Astrocyte (in vitro differentiated cells and primary cell): ENCODE data around the gene MYZAP. TPM values are rescaled to one million over a fixed set of nuclear protein-coding genes. Genes with fewer than 3 reads are reported as not detected.

ENCODE experiments used
- DNase-seq: peaks from one replicate; pipeline ENCODE4 v3.0.0-alpha.2; 2010; ENCODE audit warnings: low read depth
- FAIRE-seq: peaks from 2 replicates; lab custom pipeline; 2011; peaks lifted over from hg19 to GRCh38; lab: Jason Lieb, UNC
- H2AFZ ChIP-seq: 2 replicates; pipeline ENCODE4 v1.6.0; 2012; ENCODE audit warnings: low read depth, low read length, inconsistent platforms
- H3K27ac ChIP-seq: 2 replicates; pipeline ENCODE4 v1.5.1; 2011; ENCODE audit warnings: low read depth, low read length, inconsistent platforms
- H3K27me3 ChIP-seq: 2 replicates; pipeline ENCODE4 v1.6.0; 2011; ENCODE audit warnings: low read length, inconsistent platforms; ENCODE audit not compliant: insufficient read depth
- H3K36me3 ChIP-seq: 2 replicates; pipeline ENCODE4 v1.5.1; 2011; ENCODE audit warnings: low read length, inconsistent platforms; ENCODE audit not compliant: insufficient read depth
- H3K4me1 ChIP-seq: 2 replicates; pipeline ENCODE4 v1.5.1; 2011; ENCODE audit warnings: low read length, inconsistent platforms; ENCODE audit not compliant: insufficient read depth
- H3K4me2 ChIP-seq: 2 replicates; pipeline ENCODE4 v1.6.0; 2012; ENCODE audit warnings: low read length, inconsistent platforms
- H3K4me3 ChIP-seq: 2 replicates; pipeline ENCODE4 v1.5.1; 2011; ENCODE audit warnings: low read depth, mild to moderate bottlenecking, low read length, inconsistent platforms; ENCODE audit not compliant: insufficient read depth
- H3K79me2 ChIP-seq: 2 replicates; pipeline ENCODE4 v1.6.0; 2012; ENCODE audit warnings: mild to moderate bottlenecking, low read length, inconsistent platforms; ENCODE audit not compliant: insufficient read depth
- H3K9ac ChIP-seq: 2 replicates; pipeline ENCODE4 v1.6.0; 2012; ENCODE audit warnings: mild to moderate bottlenecking, low read length, inconsistent platforms
- H3K9me3 ChIP-seq: 2 replicates; pipeline ENCODE4 v1.5.1; 2012; ENCODE audit warnings: low read depth, mild to moderate bottlenecking, low read length, inconsistent platforms; ENCODE audit not compliant: insufficient read depth
- H4K20me1 ChIP-seq: 2 replicates; pipeline ENCODE4 v1.6.0; 2012; ENCODE audit warnings: low read length, inconsistent platforms; ENCODE audit not compliant: insufficient read depth
- H3K27ac Mint-ChIP-seq: one replicate; pipeline ENCODE4 v1.8.0; 2021; ENCODE audit warnings: mild to moderate bottlenecking, mixed read lengths; ENCODE audit not compliant: unreplicated experiment
- H3K27me3 Mint-ChIP-seq: one replicate; pipeline ENCODE4 v1.8.0; 2021; ENCODE audit warnings: low read depth, mixed read lengths; ENCODE audit not compliant: unreplicated experiment
- H3K36me3 Mint-ChIP-seq: one replicate; pipeline ENCODE4 v1.8.0; 2021; ENCODE audit warnings: low read depth, mixed read lengths; ENCODE audit not compliant: unreplicated experiment
- H3K4me1 Mint-ChIP-seq: one replicate; pipeline ENCODE4 v1.8.0; 2021; ENCODE audit warnings: low read depth, mixed read lengths; ENCODE audit not compliant: unreplicated experiment
- H3K4me3 Mint-ChIP-seq: one replicate; pipeline ENCODE4 v1.8.0; 2021; ENCODE audit warnings: mild to moderate bottlenecking, moderate library complexity, mixed read lengths; ENCODE audit not compliant: unreplicated experiment
- H3K9me3 Mint-ChIP-seq: one replicate; pipeline ENCODE4 v1.8.0; 2021; ENCODE audit warnings: mild to moderate bottlenecking, mixed read lengths; ENCODE audit not compliant: unreplicated experiment
- EZH2 ChIP-seq: IDR thresholded peaks from 2 replicates; pipeline ENCODE4 v1.6.1; 2012; ENCODE audit warnings: mild to moderate bottlenecking, low read length, inconsistent platforms; ENCODE audit not compliant: insufficient read depth
- total RNA-seq: library from RNA; stranded (reverse); gene quantifications from 2 replicates; pipeline ENCODE4 v1.2.1, GENCODE V29; 2021
- TF ChIP-seq, protein P1 (sequence below): IDR thresholded peaks from 2 replicates; pipeline ENCODE4 v1.5.1; 2011; ENCODE audit warnings: low read depth, mild to moderate bottlenecking, inconsistent platforms, low read length, moderate library complexity; ENCODE audit not compliant: insufficient read depth

Gene MYZAP
- total RNA-seq, 1 donor from 2014 or later = 0.41 TPM

GRCh38 chr15:57562196-57562769 lies 29.4 kb upstream of the MYZAP start:
- H3K4me3 Mint-ChIP-seq = no peak overlapping the region

GRCh38 chr15:57563416-57563815 lies 28.3 kb upstream of the MYZAP start:
- H4K20me1 ChIP-seq = no peaks in the 10 kb centered on the region
- H3K79me2 ChIP-seq = no peaks in the 10 kb centered on the region
- H2AFZ ChIP-seq = no peak overlapping the region
- no peak overlapping the region for H3K9ac ChIP-seq
- H3K4me3 ChIP-seq = no peak overlapping the region
- no peaks in the 10 kb centered on the region for H3K36me3 ChIP-seq
- no peaks in the 10 kb centered on the region for H3K27me3 ChIP-seq
- no peak for FAIRE-seq
- H3K27ac ChIP-seq = no peak overlapping the region
- TF ChIP-seq, protein P1, sequence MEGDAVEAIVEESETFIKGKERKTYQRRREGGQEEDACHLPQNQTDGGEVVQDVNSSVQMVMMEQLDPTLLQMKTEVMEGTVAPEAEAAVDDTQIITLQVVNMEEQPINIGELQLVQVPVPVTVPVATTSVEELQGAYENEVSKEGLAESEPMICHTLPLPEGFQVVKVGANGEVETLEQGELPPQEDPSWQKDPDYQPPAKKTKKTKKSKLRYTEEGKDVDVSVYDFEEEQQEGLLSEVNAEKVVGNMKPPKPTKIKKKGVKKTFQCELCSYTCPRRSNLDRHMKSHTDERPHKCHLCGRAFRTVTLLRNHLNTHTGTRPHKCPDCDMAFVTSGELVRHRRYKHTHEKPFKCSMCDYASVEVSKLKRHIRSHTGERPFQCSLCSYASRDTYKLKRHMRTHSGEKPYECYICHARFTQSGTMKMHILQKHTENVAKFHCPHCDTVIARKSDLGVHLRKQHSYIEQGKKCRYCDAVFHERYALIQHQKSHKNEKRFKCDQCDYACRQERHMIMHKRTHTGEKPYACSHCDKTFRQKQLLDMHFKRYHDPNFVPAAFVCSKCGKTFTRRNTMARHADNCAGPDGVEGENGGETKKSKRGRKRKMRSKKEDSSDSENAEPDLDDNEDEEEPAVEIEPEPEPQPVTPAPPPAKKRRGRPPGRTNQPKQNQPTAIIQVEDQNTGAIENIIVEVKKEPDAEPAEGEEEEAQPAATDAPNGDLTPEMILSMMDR = no peak
- no peak for TF ChIP-seq EZH2
- H3K4me2 ChIP-seq = no peak overlapping the region
- H3K4me1 ChIP-seq = no peaks in the 10 kb centered on the region
- DNase-seq = no peak
- no peaks in the 10 kb centered on the region for H3K9me3 ChIP-seq
- no peaks in the 10 kb centered on the region for H3K4me1 Mint-ChIP-seq
- H3K36me3 Mint-ChIP-seq = no peaks in the 10 kb centered on the region
- H3K27ac Mint-ChIP-seq = no peak overlapping the region
- no peaks in the 10 kb centered on the region for H3K27me3 Mint-ChIP-seq
- no peaks in the 10 kb centered on the region for H3K9me3 Mint-ChIP-seq
- H3K4me3 Mint-ChIP-seq = no peak overlapping the region

More at GRCh38 chr15:57562196-57562769, 29.4 kb upstream of the MYZAP start:
- Mint-ChIP-seq H3K4me1 (no peaks in the 10 kb centered on the region), H3K9me3 (peaks cover 4% of the 10 kb centered on the region), H3K36me3 (no peaks in the 10 kb centered on the region), H3K27me3 (no peaks in the 10 kb centered on the region), H3K27ac (no peak overlapping the region)
- H3K4me1 ChIP-seq = no peaks in the 10 kb centered on the region
- no peak overlapping the region for H3K9ac ChIP-seq
- FAIRE-seq (no peak), DNase-seq (no peak)
- H2AFZ ChIP-seq = no peak overlapping the region
- H3K9me3 ChIP-seq = no peaks in the 10 kb centered on the region
- H3K27ac ChIP-seq = no peak overlapping the region
- H3K4me2 ChIP-seq = no peak overlapping the region
- TF ChIP-seq, protein P1 = no peak
- no peak for TF ChIP-seq EZH2
- H3K79me2 ChIP-seq = no peaks in the 10 kb centered on the region
- H3K36me3 ChIP-seq = no peaks in the 10 kb centered on the region
- no peaks in the 10 kb centered on the region for H3K27me3 ChIP-seq
- no peaks in the 10 kb centered on the region for H4K20me1 ChIP-seq
- no peak overlapping the region for H3K4me3 ChIP-seq

- Histone ChIP-seq H3K27me3 (no peaks in the 10 kb centered on the region), H3K36me3 (no peaks in the 10 kb centered on the region), H3K27ac (no peak overlapping the region), H3K79me2 (no peaks in the 10 kb centered on the region), H3K4me1 (no peaks in the 10 kb centered on the region), H3K9ac (no peak overlapping the region), H2AFZ (no peak overlapping the region), H3K4me2 (no peak overlapping the region), H4K20me1 (no peaks in the 10 kb centered on the region), H3K4me3 (no peak overlapping the region), H3K9me3 (no peaks in the 10 kb centered on the region)
- no peak overlapping the region for H3K4me3 Mint-ChIP-seq
- no peaks in the 10 kb centered on the region for H3K27me3 Mint-ChIP-seq
- DNase-seq = no peak
- H3K27ac Mint-ChIP-seq = no peak overlapping the region
- TF ChIP-seq EZH2 = no peak
- TF ChIP-seq, protein P1 = no peak
- H3K9me3 Mint-ChIP-seq = no peaks in the 10 kb centered on the region
- FAIRE-seq = no peak
- H3K4me1 Mint-ChIP-seq = no peaks in the 10 kb centered on the region
- no peaks in the 10 kb centered on the region for H3K36me3 Mint-ChIP-seq
Measured at GRCh38 chr15:57565311-57565710, 26.4 kb upstream of the MYZAP start.
